H54 (cell line): Measurements from ENCODE around the gene IL32.
"Not testable (repeated sequence)": the region's sequence is repeated elsewhere in the genome, so short reads cannot be mapped to it uniquely, and the experiment has no call there.

Experiments used
- DNase-seq: peaks from one replicate; pipeline ENCODE4 v3.0.0; 2011; ENCODE audit warnings: low spot score, mixed read lengths; ENCODE audit not compliant: insufficient read length
- FAIRE-seq: peaks from 3 replicates; lab custom pipeline; 2011; peaks lifted over from hg19 to GRCh38; lab: Jason Lieb, UNC
- POLR2A ChIP-seq: IDR thresholded peaks from 2 replicates; pipeline ENCODE4 v1.6.1; 2011; ENCODE audit warnings: low read depth, mild to moderate bottlenecking, low read length

The IL32 gene

GRCh38 chr16:3051009-3051408 is 14.4 kb upstream of the IL32 start:
- FAIRE-seq (no peak), DNase-seq (no peak)
- TF ChIP-seq POLR2A, result no peak

GRCh38 chr16:3051494-3051893 is 13.9 kb upstream of the IL32 start:
- no peak for FAIRE-seq
- DNase-seq, result no peak
- no peak for TF ChIP-seq POLR2A

GRCh38 chr16:3052571-3053329 is 12.7 kb upstream of the IL32 start:
- FAIRE-seq, DNase-seq: not testable (repeated sequence)

GRCh38 chr16:3053330-3053710 is 12.1 kb upstream of the IL32 start:
- not testable (repeated sequence) for DNase-seq, FAIRE-seq

- DNase-seq (no peak), FAIRE-seq (no peak)
- no peak for TF ChIP-seq POLR2A
Observed at GRCh38 chr16:3054965-3055733, 10.3 kb upstream of the IL32 start.

- DNase-seq, FAIRE-seq: not testable (repeated sequence)
Observed at GRCh38 chr16:3055734-3056115, 9.7 kb upstream of the IL32 start.

DNA sequence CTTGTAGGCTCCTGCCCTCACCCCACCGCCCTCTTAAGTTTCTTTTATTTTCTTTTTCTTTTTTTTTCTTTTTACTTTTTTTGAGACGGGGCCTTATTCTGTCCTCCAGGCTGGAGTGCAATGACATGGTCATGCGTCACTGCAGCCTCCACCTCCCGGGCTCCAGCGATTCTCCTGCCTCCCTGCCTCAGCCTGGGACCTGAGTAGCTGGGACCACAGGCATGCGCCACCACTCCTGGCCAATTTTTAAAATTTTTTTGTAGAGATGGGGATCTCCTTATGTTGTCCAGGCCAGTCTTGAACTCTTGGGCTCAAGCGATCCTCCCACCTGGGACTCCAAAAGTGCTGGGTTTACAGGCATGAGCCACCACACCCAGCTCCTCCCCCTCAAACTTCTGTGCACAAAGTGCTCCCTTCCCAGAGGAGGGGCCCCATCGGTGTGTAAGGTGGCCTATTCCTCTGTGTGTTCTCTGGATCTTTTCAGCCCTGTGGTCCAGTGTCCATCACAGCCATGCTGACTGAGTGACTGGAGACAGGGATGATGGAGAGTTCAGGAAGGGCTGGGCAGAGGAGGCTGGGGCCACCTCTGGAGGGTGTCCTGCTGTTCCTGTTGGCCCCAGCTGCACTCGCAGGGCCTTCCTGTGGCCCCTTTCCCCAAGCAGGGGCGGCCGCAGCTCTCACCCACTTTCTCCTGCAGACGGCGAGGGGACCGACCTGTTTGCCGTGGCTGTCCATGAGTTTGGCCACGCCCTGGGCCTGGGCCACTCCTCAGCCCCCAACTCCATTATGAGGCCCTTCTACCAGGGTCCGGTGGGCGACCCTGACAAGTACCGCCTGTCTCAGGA is 8.9 kb upstream of the IL32 start:
- DNase-seq (no peak), FAIRE-seq (no peak)
- TF ChIP-seq POLR2A, result no peak

DNA sequence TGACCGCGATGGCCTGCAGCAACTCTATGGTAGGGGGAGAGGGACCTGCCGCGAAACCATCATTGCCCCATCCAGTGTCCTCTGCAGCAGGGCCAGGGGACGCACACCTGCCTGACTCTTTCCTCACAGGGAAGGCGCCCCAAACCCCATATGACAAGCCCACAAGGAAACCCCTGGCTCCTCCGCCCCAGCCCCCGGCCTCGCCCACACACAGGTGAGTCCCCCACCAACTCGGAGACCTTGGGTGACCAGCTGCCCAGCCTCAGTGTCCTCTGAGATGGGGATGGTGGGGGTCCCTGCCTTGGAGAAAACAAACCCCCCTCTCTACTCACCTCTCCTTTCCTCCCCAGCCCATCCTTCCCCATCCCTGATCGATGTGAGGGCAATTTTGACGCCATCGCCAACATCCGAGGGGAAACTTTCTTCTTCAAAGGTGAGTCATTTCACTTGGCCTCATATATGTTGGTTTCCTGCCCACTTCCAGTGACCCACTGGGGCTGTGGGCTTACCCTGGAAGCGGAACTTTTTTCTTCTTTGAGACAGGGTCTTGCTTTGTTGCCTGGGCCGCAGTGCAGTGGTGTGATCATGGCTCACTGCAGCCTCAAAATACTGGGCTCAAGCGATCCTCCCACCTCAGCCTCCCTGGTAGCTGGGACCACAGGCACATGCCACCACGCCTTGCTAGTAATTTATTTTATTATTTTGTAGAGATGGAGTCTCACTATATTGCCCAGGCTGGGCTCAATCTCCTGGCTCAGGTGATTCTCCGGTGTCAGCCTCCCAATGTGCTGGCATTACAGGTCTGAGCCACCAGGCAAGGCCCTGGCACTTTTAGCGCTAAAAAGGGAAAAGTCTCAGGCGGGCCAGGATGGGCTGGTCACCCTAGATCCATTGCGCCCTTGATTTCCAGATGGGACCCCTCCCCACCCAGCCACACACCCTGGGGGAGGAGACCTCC is 8.0 kb upstream of the IL32 start:
- no peak for DNase-seq
- TF ChIP-seq POLR2A, result no peak
- no peak for FAIRE-seq

DNA sequence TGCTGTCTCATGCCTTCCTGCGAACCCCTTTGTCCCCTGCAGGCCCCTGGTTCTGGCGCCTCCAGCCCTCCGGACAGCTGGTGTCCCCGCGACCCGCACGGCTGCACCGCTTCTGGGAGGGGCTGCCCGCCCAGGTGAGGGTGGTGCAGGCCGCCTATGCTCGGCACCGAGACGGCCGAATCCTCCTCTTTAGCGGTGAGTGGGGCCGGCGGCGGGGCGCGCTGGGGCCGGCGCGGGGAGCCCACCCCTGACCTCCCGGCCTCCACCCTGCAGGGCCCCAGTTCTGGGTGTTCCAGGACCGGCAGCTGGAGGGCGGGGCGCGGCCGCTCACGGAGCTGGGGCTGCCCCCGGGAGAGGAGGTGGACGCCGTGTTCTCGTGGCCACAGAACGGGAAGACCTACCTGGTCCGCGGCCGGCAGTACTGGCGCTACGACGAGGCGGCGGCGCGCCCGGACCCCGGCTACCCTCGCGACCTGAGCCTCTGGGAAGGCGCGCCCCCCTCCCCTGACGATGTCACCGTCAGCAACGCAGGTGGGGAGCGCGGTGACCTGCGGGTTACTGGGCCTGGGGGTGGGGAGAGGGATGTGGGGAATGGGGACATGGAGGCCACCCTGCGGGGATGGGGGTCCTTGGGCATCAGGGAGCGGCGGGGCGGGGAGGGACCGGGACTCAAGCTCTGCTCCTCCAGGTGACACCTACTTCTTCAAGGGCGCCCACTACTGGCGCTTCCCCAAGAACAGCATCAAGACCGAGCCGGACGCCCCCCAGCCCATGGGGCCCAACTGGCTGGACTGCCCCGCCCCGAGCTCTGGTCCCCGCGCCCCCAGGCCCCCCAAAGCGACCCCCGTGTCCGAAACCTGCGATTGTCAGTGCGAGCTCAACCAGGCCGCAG is 7.1 kb upstream of the IL32 start:
- DNase-seq (no peak), FAIRE-seq (no peak)
- no peak for TF ChIP-seq POLR2A

- DNase-seq, result peak; percentile 92
- FAIRE-seq, result no peak
- peak; percentile 18; the same call in 1 of the 2 replicates for TF ChIP-seq POLR2A
Observed at GRCh38 chr16:3059041-3059722, 6.3 kb upstream of the IL32 start.

- no peak for DNase-seq
- FAIRE-seq, result no peak
- no peak for TF ChIP-seq POLR2A
Observed at GRCh38 chr16:3059723-3060242, 5.7 kb upstream of the IL32 start.
